Ectodermal cell (in vitro differentiated cells): ENCODE measurements around the gene SRGAP3.

Experiments used
- H3K27ac ChIP-seq: 2 replicates; pipeline ENCODE4 v1.7.0; 2013; ENCODE audit warnings: mild to moderate bottlenecking, low read depth, low read length; ENCODE audit not compliant: insufficient read depth, poor library complexity, severe bottlenecking
- H3K27me3 ChIP-seq: 2 replicates; pipeline ENCODE4 v1.7.0; 2013; ENCODE audit warnings: mild to moderate bottlenecking, low read length; ENCODE audit not compliant: insufficient read depth, control insufficient read depth, poor library complexity, severe bottlenecking
- H3K36me3 ChIP-seq: one replicate; pipeline ENCODE4 v1.7.0; 2013; ENCODE audit warnings: low read length; ENCODE audit not compliant: control insufficient read depth, insufficient read depth
- H3K4me1 ChIP-seq: one replicate; pipeline ENCODE4 v1.7.0; 2013; ENCODE audit warnings: low read length; ENCODE audit not compliant: control insufficient read depth, insufficient read depth
- H3K4me3 ChIP-seq: 2 replicates; pipeline ENCODE4 v1.7.0; 2013; ENCODE audit warnings: low read depth, low read length, control low read depth; ENCODE audit not compliant: insufficient read depth
- H3K9me3 ChIP-seq: 2 replicates; pipeline ENCODE4 v1.7.0; 2013; ENCODE audit warnings: mild to moderate bottlenecking, low read length, moderate library complexity; ENCODE audit not compliant: control insufficient read depth
- WGBS, 2 experiments: methylation state at CpG; one replicate each; pipeline ENCODE4 v1.1.7; 2013; ENCODE audit warnings: missing lambda C conversion rate in 2 of 2; 5-methylcytosine and 5-hydroxymethylcytosine counted together

SRGAP3 gene

GRCh38 chr3:9069971-9070370 is 179.5 kb downstream of the SRGAP3 start:
- H3K27ac ChIP-seq: no peak overlapping the region
- no peaks in the 10 kb centered on the region for H3K36me3 ChIP-seq
- no peak overlapping the region for H3K4me3 ChIP-seq
- no peaks in the 10 kb centered on the region for H3K27me3 ChIP-seq
- H3K9me3 ChIP-seq: no peaks in the 10 kb centered on the region
- WGBS, 2 experiments: 94 to 96% methylated on average over 1 of the region's 1 CpG
- H3K4me1 ChIP-seq: no peaks in the 10 kb centered on the region

- no peak overlapping the region for H3K27ac ChIP-seq
- 91 to 96% methylated on average over 5 of the region's 5 CpGs for WGBS, 2 experiments
Measured at GRCh38 chr3:9068051-9068450, 181.4 kb downstream of the SRGAP3 start.

GRCh38 chr3:9067352-9067975 is 182.0 kb downstream of the SRGAP3 start:
- Histone ChIP-seq H3K4me3 (no peak overlapping the region), H3K36me3 (no peaks in the 10 kb centered on the region), H3K27ac (no peak overlapping the region), H3K4me1 (no peaks in the 10 kb centered on the region), H3K9me3 (no peaks in the 10 kb centered on the region), H3K27me3 (no peaks in the 10 kb centered on the region)
- WGBS, 2 experiments: 43 to 47% methylated on average over 13 of the region's 13 CpGs

More at GRCh38 chr3:9068051-9068450, 181.4 kb downstream of the SRGAP3 start:
- H3K36me3 ChIP-seq: no peaks in the 10 kb centered on the region
- H3K9me3 ChIP-seq: no peaks in the 10 kb centered on the region
- no peaks in the 10 kb centered on the region for H3K4me1 ChIP-seq
- H3K4me3 ChIP-seq: no peak overlapping the region
- H3K27me3 ChIP-seq: no peaks in the 10 kb centered on the region

- WGBS, 2 experiments: 90 to 96% methylated on average over 2 to 3 of the region's 3 CpGs
- Histone ChIP-seq H3K27me3 (no peaks in the 10 kb centered on the region), H3K4me3 (no peak overlapping the region), H3K4me1 (no peaks in the 10 kb centered on the region), H3K36me3 (no peaks in the 10 kb centered on the region), H3K9me3 (no peaks in the 10 kb centered on the region), H3K27ac (no peak overlapping the region)
Measured at GRCh38 chr3:9066775-9067174, 182.7 kb downstream of the SRGAP3 start.

- no peaks in the 10 kb centered on the region for H3K36me3 ChIP-seq
- WGBS, 2 experiments: 89 to 96% methylated on average over 2 of the region's 2 CpGs
- no peaks in the 10 kb centered on the region for H3K4me1 ChIP-seq
- no peak overlapping the region for H3K27ac ChIP-seq
- no peaks in the 10 kb centered on the region for H3K9me3 ChIP-seq
- H3K27me3 ChIP-seq: no peaks in the 10 kb centered on the region
- no peak overlapping the region for H3K4me3 ChIP-seq
Measured at GRCh38 chr3:9066141-9066540, 183.3 kb downstream of the SRGAP3 start.

GRCh38 chr3:9064850-9065249 is 184.6 kb downstream of the SRGAP3 start:
- Histone ChIP-seq H3K4me1 (no peaks in the 10 kb centered on the region), H3K27me3 (no peaks in the 10 kb centered on the region), H3K4me3 (no peak overlapping the region), H3K36me3 (no peaks in the 10 kb centered on the region), H3K9me3 (no peaks in the 10 kb centered on the region), H3K27ac (no peak overlapping the region)
- 79 to 81% methylated on average over 5 of the region's 5 CpGs for WGBS, 2 experiments

GRCh38 chr3:9064251-9064650 is 185.2 kb downstream of the SRGAP3 start:
- 92 to 93% methylated on average over 9 of the region's 9 CpGs for WGBS, 2 experiments
- no peak overlapping the region for H3K4me3 ChIP-seq
- no peaks in the 10 kb centered on the region for H3K27me3 ChIP-seq
- H3K36me3 ChIP-seq: peaks cover 4% of the 10 kb centered on the region
- H3K4me1 ChIP-seq: no peaks in the 10 kb centered on the region
- no peaks in the 10 kb centered on the region for H3K9me3 ChIP-seq
- no peak overlapping the region for H3K27ac ChIP-seq

GRCh38 chr3:9062570-9062969 is 186.9 kb downstream of the SRGAP3 start:
- H3K27ac ChIP-seq: no peak overlapping the region
- H3K4me3 ChIP-seq: no peak overlapping the region
- H3K36me3 ChIP-seq: peaks cover 4% of the 10 kb centered on the region
- H3K4me1 ChIP-seq: peaks cover 7% of the 10 kb centered on the region
- H3K27me3 ChIP-seq: no peaks in the 10 kb centered on the region
- no peaks in the 10 kb centered on the region for H3K9me3 ChIP-seq
- WGBS, 2 experiments: 95 to 100% methylated on average over 1 of the region's 1 CpG

GRCh38 chr3:9061634-9062033 is 187.8 kb downstream of the SRGAP3 start:
- H3K36me3 ChIP-seq: peaks cover 4% of the 10 kb centered on the region
- no peak overlapping the region for H3K27ac ChIP-seq
- H3K27me3 ChIP-seq: no peaks in the 10 kb centered on the region
- WGBS, 2 experiments: 70 to 85% methylated on average over 2 of the region's 2 CpGs
- peaks cover 15% of the 10 kb centered on the region for H3K4me1 ChIP-seq
- H3K9me3 ChIP-seq: no peaks in the 10 kb centered on the region
- H3K4me3 ChIP-seq: no peak overlapping the region

GRCh38 chr3:9059489-9060400 is 189.7 kb downstream of the SRGAP3 start:
- Histone ChIP-seq H3K9me3 (no peaks in the 10 kb centered on the region), H3K27me3 (no peaks in the 10 kb centered on the region), H3K27ac (no peak overlapping the region), H3K4me1 (peaks cover 21% of the 10 kb centered on the region), H3K36me3 (peaks cover 8% of the 10 kb centered on the region), H3K4me3 (no peak overlapping the region)
- WGBS, 2 experiments: 87 to 91% methylated on average over 19 of the region's 19 CpGs
